Anterior cingulate cortex (tissue), 58 donors: ENCODE data around the gene ITGAL.
"Not testable (repeated sequence)": the region's sequence is repeated elsewhere in the genome, so short reads cannot be mapped to it uniquely, and the experiment has no call there.

ENCODE experiments used
- DNase-seq, 58 donors: peaks; one replicate each; lab custom pipeline; 2025; lab: John Stamatoyannopoulos, UW

Gene ITGAL

DNA sequence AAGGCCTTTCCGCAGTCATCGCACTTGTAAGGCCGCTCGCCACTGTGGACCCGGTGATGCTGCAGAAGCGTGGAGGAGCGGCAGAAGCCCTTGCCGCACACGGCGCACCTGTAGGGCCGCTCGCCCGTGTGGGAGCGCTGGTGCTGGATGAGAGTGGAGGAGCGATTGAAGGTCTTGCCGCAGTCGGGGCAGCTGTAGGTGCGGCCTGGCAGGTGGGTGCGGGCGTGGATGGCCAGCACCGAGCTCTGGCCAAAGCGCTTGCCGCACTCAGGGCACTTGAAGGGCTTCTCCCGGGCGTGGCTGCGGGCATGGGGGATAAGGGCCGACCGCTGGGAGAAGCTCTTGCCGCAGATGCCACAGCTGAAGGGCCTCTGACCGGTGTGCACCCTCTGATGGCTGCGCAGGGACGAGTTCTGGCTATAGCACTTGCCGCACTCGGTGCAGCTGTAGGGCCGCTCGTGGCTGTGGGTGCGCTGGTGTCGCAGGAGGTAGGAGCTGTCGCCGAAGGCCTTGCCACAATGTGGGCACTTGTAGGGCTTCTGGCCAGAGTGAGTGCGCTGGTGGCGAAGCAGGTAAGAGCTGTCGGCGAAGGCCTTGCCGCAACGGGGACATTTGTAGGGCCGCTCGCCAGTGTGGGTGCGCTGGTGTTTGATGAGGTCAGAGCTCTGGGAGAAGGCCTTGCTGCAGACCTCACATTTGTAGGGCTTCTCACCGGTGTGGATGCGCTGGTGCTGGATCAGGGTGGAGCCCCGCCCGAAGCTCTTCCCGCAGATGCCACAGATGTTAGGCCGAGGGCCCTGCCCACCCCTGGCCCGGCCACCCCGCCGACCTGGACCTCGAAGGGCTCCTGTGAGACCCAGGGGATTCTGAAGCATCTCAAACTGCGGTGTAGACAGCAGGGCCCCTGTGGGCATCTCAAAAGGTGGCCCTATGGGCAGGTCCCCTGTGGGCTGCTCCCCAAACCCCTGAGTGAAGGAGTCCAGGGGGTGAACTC is 52.3 kb downstream of the ITGAL start:
- no peak for DNase-seq

DNA sequence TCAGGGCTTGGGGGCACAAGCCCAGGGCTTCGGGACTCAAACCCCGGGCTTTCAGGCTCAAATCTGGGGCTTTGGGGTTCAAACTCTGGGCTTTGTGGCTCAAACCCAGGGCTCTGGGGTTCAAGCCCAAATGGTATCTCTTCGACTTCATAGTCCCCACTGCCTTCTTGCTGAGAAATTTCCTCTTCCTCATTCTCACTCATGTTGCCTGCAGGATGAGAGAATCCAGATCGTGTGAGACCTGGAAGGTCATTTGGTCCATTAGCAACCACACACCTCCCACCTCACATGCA is 53.2 kb downstream of the ITGAL start:
- DNase-seq: no peak

DNA sequence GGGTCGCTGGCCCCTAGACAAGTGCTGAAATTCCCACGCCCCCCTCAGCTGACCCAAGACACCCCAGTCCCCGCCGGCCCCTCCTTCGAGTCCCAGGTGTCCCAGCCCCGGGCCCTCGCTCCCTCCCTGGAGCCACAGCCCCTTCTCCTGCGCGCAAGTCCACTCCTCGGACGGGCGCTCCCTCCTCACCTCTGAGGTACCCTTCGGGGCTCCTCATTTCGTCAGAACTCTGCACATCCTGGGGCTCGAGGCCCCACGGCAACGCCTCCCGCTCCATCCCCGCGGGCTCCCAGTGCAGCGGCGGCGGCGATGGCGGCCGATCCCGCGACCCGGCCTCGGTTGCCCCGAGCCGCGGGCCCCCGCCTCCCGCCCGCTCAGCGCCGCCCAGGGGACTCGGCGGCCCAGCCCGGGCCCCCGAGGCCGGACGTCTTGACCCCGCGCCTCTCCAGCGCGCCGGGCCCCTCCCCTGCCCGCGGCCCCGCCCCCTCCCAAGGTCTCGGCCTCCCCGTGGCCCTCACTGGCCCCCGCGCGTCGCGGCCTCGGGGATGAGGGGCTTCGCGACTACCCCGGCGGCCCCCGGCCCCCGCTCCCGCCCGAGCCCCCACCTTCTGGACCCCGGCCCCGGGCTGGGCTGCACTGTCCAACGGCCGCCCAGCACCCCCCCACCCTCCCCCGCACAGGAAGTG is 53.7 kb downstream of the ITGAL start, which contains the start of gene ZNF768:
ZNF768 (minus strand) TSS at position 430 of the 686 bp plus-strand sequence; CDS start at position 277, 153 bp downstream.
- peak in 31 of 58 donors; percentile 29 to 87 (median 72) for DNase-seq

GRCh38 chr16:30526823-30527634 is 54.5 kb downstream of the ITGAL start:
- DNase-seq: peak; percentile 87 to 99 (median 97)

- peak in 7 of 58 donors; percentile 24 to 65 (median 39) for DNase-seq
Measured at GRCh38 chr16:30527635-30528178, 55.2 kb downstream of the ITGAL start.

DNA sequence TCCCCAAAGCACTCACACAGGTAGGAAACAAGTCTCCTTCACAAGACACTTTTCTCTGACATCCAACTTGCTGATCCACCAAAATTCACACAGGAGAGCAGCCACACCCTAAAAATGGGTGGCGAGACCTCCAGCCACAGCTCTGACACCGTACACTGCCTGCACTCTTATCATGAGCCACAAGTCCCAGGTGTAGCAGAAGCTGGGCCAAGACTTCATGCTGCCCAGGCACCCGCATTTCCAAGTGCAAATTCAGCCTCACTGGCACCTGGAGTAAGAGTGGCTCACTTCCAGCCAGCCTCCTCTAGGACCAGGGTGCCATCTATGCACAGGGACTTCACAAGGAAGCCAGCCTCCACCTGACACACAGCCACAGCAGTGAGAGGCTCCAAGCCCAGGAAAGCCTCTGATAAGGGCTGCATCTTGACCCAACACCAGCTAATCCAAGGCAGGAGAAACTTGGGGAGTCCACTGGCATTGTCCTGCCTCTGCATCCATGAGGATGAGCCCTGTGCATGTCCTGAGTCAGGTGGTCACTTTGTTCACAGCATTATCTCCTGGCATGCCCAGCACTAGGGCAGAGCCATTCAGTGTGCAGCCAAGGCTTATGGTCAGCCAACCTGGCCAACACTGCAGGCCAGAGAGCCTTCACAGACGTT is 56.4 kb downstream of the ITGAL start:
- no peak for DNase-seq

GRCh38 chr16:30530163-30531037 is 57.9 kb downstream of the ITGAL start:
- DNase-seq: no peak

DNA sequence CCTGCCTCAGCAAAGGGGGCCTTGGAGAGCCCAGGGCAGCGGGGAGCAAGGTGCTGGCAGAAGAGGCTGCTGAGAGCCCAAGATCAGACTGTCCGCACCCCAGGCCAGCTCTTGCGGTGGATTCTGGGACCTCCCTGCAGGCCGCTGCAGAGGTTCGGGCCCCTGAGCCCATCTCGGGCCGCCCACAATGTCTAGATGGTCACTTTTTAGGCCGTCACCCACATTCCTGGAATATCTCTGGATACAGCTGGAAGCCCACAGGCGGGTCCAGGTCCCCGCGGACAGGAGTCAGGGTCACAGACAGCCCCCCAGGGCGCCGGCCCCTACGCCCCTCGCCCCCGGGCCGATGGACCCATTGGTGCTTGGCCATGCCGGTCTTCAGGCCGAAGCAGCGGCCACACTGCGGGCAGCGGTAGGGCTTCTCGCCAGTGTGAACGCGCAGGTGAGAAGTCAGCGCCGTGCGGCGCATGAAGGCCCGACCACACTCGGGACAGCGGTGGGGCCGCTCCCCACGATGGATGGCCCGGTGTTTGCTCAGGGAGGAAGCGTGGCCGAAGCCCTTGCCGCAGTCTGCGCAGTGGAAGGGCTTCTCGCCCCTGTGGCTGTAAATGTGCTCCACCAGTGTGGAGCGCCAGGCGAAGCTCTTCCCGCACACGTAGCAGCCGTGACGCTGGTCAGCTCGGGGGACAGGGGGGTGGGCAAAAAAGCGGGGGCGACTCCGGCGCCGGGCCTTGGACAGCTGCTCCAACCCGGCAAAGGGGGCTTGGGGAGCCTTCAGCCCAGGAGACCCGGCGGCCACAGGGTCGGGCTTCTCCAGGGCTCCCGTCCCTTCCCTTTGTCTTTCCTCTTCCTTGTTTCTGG is 60.0 kb downstream of the ITGAL start:
- DNase-seq: no peak

GRCh38 chr16:30533146-30533522 is 60.6 kb downstream of the ITGAL start:
- DNase-seq: no peak

DNA sequence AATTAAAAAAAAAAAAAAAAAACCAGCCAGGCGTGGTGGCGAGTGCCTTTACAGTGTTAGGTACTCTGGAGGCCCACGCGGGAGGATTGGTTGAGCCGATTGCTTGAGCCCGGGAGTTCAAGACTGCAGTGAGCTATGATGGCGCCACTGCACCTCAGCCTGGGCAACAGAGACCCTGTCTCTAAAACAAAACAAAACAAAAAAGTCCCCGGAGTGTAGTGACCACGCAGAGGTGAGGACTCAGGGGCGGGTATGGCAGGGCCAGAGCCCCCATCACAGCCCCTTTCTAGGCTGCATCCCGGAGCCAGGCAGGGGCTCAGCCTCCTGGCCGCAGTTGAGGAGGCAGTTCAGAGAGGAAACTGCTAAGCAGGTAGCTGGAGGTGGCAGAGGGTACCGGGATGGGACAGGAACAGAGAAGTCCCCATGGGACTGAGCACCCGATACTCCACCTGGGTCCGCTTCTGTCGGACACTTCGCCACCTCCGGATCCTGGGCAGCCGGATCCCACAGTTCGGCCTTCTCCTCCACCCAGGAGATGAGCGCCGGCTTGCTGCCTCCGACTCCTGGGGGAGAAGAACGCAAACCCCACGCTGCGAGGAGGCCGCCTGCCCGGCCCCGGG is 61.3 kb downstream of the ITGAL start:
- no peak for DNase-seq

DNA sequence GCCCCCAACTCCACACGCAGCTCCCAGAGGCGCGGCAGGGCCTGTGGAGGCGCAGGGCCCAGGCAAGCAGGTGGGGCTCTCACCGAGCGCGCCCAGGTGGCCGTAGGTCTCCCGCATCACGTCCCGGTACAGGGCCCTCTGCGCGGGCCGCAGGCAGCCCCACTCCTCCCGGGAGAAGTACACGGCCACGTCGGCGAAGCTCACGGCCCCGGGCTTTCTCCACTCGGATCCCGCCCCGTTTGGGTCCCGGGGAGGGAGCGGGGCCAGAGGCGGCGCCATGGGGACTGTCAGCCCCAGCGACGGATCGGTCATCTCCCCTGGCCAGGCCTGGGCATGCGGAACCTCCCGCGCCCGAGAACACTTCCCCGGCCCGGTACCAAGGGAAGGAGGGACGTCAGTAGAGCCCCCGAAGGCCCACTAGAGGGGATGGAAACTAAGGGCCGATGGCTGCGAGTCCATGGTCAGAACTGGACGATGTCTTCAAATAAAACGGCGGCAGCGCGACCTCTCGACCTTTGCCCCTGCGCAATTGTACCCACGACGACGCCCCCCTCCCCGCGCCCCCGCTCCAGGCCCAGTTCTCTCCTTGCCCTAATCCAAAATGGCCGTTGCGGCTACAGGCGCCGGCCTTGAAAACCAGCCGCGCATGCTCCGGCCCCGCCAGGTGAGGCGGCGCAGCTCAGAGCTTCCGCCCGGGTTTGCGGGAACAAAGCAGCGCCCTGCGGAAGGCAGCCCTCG is 62.0 kb downstream of the ITGAL start, which contains the start of gene ZNF747:
ZNF747 (minus strand) TSS at position 491 of the 738 bp plus-strand sequence; CDS start at position 312, 179 bp downstream.
- peak; percentile 46 to 95 (median 91) for DNase-seq

GRCh38 chr16:30535106-30535776 is 62.7 kb downstream of the ITGAL start:
- peak in 2 of 58 donors; percentile 31 to 58 for DNase-seq

DNA sequence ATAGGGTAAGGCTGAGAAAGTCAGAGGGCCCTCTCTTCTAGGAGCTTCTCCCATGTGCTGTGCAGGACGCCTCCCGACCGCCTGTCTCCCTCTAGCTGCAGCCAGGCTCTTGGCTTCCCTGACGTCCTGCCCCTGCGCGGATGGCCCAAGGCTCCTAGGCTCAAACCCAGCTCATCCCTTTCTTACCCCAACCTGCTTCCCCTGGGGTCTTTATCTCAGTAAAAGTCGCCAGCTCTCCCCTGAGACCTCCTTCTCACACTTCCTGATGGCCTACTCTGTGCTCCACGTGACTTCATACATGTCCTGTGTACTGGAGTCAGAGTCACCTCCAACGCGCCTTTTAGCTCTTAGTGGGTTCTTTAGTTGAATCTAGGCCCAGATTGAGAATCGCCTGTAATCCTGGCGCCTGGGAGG is 63.2 kb downstream of the ITGAL start:
- peak in 40 of 58 donors; percentile 6 to 57 (median 25) for DNase-seq

- DNase-seq: not testable (repeated sequence)
Measured at GRCh38 chr16:30536391-30537024, 64.0 kb downstream of the ITGAL start.
